HG03432 (cell line): ENCODE measurements around the gene CNIH4.
"Not testable (repeated sequence)": the region's sequence is repeated elsewhere in the genome, so short reads cannot be mapped to it uniquely, and the experiment has no call there.

ENCODE experiments used
- ATAC-seq: cut with Tn5 transposase; IDR thresholded peaks from one replicate; pipeline ENCODE4 v1.9.1; 2021; ENCODE audit warnings: mild to moderate bottlenecking, moderate library complexity; ENCODE audit not compliant: unreplicated experiment

CNIH4 gene

DNA sequence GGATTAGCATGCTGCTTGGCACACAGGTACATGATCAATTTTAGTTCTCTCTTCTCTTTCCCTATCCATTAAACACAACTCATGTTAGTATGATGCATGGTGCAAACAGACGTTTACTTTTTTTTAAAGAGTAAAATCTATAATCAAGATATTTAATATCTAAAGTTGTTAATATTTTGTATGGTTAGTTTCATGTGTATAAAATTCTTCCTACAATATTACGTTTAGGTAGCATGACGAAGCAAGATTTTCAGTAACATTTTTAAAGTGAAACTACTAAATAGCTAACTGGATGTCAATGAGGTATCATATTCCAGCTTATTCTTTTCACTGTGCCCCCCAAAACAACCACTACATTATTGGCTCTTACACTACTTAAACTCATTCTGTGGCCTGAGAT lies 36.6 kb downstream of the CNIH4 start:
- ATAC-seq, result no peak

DNA sequence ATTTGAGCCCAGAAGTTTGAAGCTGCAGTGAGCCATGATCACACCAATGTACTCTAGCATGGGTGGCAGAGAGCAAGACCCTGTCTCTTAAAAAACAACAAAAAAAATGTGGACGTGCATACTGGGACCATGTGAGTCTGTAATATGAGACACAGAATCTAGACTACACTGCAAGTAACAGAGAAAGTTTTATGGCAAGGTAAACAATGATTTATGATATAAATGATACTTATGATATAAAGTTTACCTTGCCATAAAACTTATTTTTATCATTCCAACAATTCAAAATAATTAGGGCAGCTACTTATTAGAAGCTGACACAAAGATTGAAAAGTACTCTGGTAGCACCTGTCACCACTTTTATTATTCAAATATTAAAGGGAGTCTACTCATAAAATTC lies 43.2 kb downstream of the CNIH4 start:
- no peak for ATAC-seq

DNA sequence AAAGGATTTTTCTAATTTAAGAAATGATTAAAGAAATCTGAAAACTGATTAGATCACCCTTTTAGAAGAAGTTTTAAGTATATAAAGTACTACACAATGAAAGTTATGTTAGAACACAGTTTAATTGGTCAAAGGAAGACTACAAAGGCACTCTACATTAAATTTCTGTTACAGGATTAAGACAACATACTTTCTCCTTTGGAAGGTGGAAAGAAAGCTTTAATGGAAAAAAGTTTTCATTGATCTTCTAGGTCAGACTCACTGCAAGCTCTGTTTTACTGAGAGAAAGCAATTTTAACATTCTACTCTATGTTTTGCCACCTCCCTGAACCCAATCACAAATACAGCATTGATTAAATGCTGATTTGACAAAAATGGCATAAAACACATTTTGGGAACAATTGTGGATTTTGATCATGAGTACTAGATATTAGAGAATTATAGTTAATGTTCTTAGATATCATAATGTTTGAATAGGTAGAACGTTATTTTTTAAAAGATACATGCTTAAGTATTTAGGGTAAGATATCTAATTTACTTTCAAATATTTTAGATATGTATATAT lies 45.9 kb downstream of the CNIH4 start:
- ATAC-seq, result no peak

DNA sequence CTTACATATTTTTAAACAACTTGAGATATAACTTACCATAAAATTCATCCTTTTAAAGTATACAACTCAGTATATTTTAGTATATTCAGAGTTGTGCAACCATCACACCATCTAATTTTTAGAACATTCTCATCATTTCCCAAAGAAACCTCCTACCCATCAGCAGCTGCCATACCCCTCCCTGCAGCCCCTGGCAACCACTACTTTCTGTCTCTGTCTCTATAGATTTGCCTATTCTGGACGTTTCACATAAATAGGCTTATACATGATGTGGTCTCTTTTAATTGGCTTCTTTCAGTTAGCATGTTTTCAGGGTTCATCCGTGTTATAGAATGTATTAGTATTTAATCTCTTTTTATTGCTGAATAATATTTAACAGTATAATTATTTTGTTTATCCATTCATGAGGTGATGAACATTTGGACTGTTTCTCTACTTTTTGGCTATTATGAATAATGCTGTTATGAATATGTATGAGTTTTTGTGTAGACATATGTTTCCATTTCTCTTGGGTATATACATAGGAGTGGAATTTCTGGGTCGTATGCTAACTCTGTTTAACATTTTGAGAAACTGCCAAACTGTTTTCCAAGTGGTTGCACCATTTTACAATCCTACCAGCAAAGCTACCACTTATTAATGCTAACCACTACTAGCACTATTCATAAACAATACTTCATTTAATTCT lies 48.4 kb downstream of the CNIH4 start:
- ATAC-seq, result no peak

DNA sequence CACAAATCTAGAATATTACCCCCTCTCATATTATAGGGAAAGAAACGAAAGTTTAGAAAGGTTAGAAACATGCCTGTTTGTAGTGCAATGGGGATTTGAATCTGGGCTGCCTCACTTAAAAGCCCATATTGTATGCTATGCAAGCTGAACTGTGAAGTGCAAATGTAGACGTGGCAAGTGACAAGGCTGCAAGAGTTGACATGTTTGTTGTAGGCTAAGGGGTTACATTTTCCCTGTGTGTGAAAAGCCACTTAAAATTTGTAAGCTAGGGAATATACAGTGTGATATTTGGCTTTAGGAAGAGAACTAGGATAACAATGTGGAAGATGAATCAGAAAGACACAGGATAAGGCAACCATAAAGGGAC lies 48.9 kb downstream of the CNIH4 start:
- no peak for ATAC-seq

DNA sequence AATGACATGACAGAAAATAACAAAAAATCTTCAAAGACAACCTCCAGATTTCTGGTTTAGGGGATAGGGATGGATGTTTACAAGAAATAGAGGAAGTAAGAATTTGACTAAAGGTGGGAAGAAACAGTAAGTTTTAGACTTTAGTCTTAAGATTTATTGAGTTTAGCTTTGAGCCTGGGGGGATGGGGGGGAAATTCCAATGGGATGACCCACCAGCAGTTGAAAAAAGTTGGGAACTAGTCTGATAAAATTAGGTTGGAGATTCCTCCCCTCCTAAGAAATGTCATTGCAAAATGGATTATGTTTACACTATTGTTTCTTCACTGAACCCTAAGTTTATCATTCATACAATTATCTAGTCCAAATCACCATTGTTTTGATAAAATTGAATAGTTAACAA lies 49.5 kb downstream of the CNIH4 start:
- ATAC-seq, result no peak

DNA sequence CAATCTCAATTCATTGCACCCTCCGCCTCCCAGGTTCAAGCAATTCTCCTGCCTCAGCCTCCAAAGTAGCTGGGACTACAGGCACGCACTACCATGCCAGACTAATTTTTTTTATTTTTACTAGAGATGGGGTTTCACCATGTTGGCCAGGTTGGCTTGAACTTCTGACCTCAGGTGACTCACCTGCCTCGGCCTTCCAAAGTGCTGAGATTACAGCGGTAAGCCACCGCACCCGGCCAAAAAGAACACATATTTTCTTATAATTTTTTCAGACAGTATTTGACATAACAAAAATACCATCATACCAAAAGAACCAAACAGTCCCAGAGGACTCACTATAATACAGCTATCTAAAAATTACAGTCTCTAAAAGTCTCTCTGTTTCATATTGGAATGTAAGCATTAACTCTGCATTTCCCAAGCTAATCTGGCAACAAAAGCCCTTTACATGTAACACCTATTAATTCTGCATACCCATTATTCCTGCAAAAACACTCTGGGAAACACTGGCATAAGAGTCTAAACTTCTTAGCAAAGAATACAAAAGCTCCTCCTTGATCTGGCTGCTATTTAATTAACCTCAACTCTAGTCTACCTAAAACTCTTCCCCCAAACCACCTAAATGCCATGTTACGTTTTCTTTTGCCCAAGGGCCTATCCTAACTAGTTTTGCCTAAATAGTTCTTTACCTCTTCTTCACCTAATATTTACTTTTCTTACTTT lies 51.1 kb downstream of the CNIH4 start:
- no peak for ATAC-seq

DNA sequence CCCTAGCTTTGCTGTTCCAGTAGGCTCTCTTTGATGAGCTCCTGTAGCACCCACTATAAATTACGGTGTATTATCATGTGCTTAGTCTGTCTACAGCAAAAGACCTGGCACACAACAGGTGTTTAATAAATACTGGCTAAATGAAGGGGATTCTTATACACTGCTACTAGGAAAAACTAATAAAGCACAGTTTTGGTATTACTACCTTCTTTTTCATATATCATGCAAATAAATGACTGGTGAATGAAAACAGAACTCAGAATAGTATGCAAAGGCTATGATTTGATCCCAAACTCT lies 51.6 kb downstream of the CNIH4 start:
- no peak for ATAC-seq

DNA sequence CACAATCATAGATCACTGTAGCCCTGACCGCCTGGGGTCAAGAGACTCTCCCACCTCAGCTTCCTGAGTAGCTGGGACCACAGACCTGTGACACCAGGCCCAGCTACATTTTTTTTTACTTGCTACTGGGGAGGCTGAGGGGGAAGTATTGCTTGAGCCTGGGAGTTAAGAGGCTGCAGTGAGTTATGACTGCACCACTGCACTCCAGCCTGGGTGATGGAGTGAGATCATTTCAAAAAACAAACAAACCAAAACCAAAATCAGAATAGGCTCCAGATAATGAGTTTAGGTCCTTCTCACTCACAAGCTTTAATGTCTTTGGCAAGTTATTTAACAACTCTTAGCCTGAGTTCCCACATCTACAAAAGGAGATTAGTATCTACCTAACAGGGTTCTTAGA lies 55.1 kb downstream of the CNIH4 start:
- ATAC-seq, result no peak

DNA sequence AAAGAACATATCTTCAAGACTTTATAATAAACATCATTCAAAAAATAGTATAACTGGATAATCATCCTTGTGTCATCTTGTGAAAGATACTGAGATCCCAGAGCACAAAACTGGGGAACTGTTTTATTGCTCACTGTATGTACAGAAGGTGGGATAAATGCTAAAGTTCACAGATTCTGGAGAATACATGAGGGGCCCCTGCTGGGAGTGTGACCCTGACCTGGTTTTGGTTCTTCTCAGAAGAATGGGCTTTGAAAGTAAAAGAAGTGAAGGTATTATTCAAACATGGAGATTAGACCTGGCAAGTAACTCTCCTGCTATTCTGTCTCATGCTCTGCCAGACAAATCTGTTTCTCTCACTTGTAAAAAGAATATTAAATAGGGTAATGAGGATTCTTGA lies 63.4 kb downstream of the CNIH4 start:
- no peak for ATAC-seq

DNA sequence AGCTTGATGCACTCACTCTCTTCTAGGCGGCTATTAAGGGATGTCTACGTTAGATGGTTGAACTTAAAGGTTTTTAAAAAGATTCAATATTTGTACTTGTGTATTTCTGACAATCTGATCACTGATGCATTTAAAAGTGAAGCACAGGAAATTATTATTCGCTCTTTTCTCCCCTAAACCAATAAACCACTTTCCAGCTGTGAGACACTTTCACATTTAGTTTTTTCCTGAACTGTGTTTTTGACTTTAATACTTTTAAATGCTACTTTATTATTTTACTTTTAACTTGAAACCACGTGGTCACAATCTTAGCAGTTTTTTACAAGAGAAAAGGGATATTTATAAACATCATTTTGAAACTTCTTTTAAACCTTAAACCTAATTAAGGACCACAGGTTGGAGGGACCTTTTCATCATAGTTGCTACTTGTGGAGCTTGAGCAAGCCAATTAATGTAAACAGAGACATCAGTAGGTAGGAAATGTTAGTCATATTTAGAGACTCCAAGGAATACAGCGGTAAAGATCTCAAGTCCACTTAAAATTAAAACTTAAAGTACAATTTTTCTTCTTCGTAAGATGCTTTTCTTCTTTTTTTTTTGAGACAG lies 68.7 kb downstream of the CNIH4 start:
- no peak for ATAC-seq

DNA sequence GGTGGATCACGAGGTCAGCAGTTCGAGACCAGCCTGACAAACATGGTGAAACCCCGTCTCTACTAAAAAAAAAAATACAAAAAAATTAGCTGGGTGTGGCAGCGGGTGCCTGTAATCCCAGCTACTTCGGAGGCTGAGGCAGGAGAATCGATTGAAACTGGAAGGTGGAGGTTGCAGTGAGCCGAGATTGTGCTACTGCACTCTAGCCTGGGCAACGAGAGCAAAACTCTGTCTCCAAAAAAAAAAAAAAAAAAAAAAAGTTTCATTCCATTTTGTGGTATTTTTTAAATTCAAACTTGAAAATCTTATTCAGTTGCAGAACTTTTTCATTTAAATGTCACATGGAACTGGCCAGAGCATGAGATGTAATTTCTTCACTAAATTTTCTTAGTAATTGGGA lies 70.2 kb downstream of the CNIH4 start:
- ATAC-seq, result not testable (repeated sequence)

DNA sequence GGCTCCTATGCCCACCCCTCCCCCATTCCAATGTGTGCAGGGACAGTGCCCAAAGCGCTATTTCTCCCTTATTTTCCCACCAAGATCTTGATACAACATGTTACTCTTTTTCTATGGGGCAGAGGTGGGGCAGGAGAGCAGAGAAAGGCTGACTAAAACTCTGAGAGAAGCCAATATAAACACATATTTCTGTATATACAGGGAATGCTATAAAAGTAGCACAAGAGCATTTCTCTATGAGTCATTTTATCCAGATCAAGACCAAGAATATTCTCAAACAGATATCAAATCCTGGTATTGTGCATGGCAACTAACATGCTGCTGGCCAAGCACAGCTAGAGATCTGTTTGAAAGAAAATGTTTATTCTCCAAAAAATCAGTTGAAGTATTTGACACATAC lies 70.7 kb downstream of the CNIH4 start:
- ATAC-seq, result no peak

DNA sequence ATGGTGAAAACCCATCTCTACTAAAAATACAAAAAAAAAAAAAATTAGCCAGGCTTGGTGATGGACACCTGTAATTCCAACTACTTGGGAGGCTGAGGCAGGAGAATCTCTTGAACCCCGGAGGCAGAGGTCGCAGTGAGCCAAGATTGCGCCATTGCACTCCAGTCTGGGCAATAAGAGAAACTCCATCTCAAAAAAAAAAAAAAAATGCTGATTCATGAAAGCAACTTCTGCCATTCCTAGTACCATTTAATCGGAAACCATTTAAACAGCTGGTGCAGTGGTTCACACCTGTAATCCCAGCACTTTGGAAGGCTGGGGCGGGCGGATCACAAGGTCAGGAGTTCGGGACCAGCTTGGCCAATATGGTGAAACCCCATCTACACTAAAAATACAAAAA lies 72.0 kb downstream of the CNIH4 start:
- not testable (repeated sequence) for ATAC-seq
